ENCODE results near the gene PEX14.

GRCh38 chr1:10494418-10494753 is 19.6 kb downstream of the PEX14 start:
- TF ChIP-seq POLR2AphosphoS5 (IDR thresholded peaks at IDR 0.05; ENCODE audit: low read depth, low read length) (no peak), FOXP2 (optimal IDR thresholded peaks at IDR 0.05; ENCODE audit: borderline replicate concordance, extremely low read depth, extremely low read length, insufficient read depth) (no peak), REST (IDR thresholded peaks at IDR 0.05; ENCODE audit: insufficient read depth in 1 of 2, low read depth in 2 of 2, low read length in 2 of 2) (no peak), SIN3A (IDR thresholded peaks at IDR 0.05; ENCODE audit: borderline replicate concordance, insufficient read depth, low read length) (no peak)
